Mesothelial cell of epicardium (in vitro differentiated cells): Measurements from ENCODE around the gene SLC29A1. TPM values are rescaled to one million over a fixed set of nuclear protein-coding genes. Genes with fewer than 3 reads are reported as not detected.
"Not testable (repeated sequence)": the region's sequence is repeated elsewhere in the genome, so short reads cannot be mapped to it uniquely, and the experiment has no call there.

Experiments
- DNase-seq, 2 experiments: peaks; one replicate each; pipeline ENCODE4 v3.0.0; 2021; ENCODE audit warnings: low spot score in 2 of 2; ENCODE audit not compliant: unreplicated experiment in 2 of 2
- H3K27ac Mint-ChIP-seq: 2 replicates; pipeline ENCODE4 v1.8.0; 2021; ENCODE audit warnings: mixed read lengths
- H3K27me3 Mint-ChIP-seq: 2 replicates; pipeline ENCODE4 v1.8.0; 2021; ENCODE audit warnings: low read depth, mixed read lengths
- H3K36me3 Mint-ChIP-seq: 2 replicates; pipeline ENCODE4 v1.8.0; 2021; ENCODE audit warnings: mixed read lengths
- H3K4me1 Mint-ChIP-seq: 2 replicates; pipeline ENCODE4 v1.8.0; 2021; ENCODE audit warnings: mixed read lengths
- H3K4me3 Mint-ChIP-seq: 2 replicates; pipeline ENCODE4 v1.8.0; 2021; ENCODE audit warnings: mild to moderate bottlenecking, moderate library complexity, mixed read lengths
- H3K9me3 Mint-ChIP-seq: 2 replicates; pipeline ENCODE4 v1.8.0; 2021; ENCODE audit warnings: mixed read lengths
- total RNA-seq: library from RNA; stranded (reverse); gene quantifications from 3 replicates; pipeline ENCODE4 v1.2.1, GENCODE V29; 2021
- TF ChIP-seq, protein P1 (sequence below): fragments of 200-600 bp; sonication (generic); IDR thresholded peaks from one replicate; pipeline ENCODE4 v1.5.0; 2021; ENCODE audit warnings: antibody characterized with exemption; ENCODE audit not compliant: unreplicated experiment

The SLC29A1 gene
- total RNA-seq, 1 donor from 2014 or later, result 13.2 TPM

DNA sequence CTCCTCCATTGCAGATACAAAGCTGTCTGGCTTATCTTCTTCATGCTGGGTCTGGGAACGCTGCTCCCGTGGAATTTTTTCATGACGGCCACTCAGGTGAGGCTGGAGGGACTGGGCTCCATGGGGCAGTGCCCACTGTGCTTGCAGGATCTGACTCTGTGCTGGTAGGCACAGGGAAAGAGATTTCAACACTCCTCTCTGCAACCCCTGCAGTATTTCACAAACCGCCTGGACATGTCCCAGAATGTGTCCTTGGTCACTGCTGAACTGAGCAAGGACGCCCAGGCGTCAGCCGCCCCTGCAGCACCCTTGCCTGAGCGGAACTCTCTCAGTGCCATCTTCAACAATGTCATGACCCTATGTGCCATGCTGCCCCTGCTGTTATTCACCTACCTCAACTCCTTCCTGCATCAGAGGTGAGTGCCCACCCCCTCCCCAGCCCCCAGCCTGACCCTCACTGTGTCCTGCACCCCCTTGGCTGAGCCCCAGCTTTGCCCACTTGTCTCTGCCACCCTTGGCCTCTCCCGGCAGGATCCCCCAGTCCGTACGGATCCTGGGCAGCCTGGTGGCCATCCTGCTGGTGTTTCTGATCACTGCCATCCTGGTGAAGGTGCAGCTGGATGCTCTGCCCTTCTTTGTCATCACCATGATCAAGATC is 6.1 kb downstream of the SLC29A1 start:
- H3K4me1 Mint-ChIP-seq, result peaks cover 50% of the 10 kb centered on the region
- no peaks in the 10 kb centered on the region for H3K36me3 Mint-ChIP-seq
- H3K27me3 Mint-ChIP-seq, result peaks cover 6% of the 10 kb centered on the region
- no peak overlapping the region for H3K4me3 Mint-ChIP-seq
- TF ChIP-seq, protein P1, sequence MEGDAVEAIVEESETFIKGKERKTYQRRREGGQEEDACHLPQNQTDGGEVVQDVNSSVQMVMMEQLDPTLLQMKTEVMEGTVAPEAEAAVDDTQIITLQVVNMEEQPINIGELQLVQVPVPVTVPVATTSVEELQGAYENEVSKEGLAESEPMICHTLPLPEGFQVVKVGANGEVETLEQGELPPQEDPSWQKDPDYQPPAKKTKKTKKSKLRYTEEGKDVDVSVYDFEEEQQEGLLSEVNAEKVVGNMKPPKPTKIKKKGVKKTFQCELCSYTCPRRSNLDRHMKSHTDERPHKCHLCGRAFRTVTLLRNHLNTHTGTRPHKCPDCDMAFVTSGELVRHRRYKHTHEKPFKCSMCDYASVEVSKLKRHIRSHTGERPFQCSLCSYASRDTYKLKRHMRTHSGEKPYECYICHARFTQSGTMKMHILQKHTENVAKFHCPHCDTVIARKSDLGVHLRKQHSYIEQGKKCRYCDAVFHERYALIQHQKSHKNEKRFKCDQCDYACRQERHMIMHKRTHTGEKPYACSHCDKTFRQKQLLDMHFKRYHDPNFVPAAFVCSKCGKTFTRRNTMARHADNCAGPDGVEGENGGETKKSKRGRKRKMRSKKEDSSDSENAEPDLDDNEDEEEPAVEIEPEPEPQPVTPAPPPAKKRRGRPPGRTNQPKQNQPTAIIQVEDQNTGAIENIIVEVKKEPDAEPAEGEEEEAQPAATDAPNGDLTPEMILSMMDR, result no peak
- DNase-seq, result no peak
- no peak overlapping the region for H3K27ac Mint-ChIP-seq
- no peaks in the 10 kb centered on the region for H3K9me3 Mint-ChIP-seq

DNA sequence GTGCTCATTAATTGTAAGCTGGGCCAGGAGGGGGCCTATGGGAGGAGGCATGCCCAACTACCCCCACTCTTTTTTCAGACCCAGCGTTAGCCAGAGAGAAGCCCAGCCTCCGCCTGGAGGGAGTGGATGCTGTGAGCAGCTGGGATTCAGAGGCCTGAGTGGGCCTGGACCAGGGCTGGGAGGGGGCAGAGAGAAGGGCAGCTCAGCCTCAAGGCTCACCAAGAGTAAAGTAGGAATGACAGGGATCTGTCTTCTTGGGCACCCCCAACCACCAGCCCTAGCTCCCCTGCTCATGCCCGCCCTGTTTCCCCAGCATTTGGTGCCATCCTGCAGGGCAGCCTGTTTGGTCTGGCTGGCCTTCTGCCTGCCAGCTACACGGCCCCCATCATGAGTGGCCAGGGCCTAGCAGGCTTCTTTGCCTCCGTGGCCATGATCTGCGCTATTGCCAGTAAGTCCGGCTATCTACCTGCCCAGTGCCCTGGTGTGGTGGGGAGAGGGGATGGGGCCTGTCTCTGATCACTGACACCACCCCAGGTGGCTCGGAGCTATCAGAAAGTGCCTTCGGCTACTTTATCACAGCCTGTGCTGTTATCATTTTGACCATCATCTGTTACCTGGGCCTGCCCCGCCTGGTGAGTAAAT is 6.8 kb downstream of the SLC29A1 start:
- DNase-seq, result no peak
- Mint-ChIP-seq H3K36me3 (no peaks in the 10 kb centered on the region), H3K27ac (no peak overlapping the region), H3K4me1 (peaks cover 51% of the 10 kb centered on the region), H3K27me3 (peaks cover 2% of the 10 kb centered on the region), H3K4me3 (no peak overlapping the region), H3K9me3 (no peaks in the 10 kb centered on the region)
- TF ChIP-seq, protein P1, result no peak

DNA sequence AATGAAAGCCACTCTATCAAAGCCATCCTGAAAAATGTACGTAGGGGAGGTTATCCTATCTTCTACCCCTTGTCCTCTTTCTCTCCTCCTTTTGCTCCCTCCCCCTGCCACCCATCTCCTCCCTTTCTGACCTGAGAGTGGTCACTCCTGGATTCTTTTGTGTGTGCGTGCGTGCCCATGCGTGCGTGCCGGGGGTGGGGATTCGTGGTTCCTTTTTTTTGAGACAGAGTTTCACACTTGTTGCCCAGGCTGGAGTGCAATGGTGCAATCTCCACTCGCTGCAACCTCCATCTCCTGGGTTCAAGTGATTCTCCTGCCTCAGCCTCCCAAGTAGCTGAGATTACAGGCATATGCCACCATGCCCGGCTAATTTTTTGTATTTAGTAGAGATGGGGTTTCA is 8.0 kb downstream of the SLC29A1 start:
- not testable (repeated sequence) for H3K27ac Mint-ChIP-seq

DNA sequence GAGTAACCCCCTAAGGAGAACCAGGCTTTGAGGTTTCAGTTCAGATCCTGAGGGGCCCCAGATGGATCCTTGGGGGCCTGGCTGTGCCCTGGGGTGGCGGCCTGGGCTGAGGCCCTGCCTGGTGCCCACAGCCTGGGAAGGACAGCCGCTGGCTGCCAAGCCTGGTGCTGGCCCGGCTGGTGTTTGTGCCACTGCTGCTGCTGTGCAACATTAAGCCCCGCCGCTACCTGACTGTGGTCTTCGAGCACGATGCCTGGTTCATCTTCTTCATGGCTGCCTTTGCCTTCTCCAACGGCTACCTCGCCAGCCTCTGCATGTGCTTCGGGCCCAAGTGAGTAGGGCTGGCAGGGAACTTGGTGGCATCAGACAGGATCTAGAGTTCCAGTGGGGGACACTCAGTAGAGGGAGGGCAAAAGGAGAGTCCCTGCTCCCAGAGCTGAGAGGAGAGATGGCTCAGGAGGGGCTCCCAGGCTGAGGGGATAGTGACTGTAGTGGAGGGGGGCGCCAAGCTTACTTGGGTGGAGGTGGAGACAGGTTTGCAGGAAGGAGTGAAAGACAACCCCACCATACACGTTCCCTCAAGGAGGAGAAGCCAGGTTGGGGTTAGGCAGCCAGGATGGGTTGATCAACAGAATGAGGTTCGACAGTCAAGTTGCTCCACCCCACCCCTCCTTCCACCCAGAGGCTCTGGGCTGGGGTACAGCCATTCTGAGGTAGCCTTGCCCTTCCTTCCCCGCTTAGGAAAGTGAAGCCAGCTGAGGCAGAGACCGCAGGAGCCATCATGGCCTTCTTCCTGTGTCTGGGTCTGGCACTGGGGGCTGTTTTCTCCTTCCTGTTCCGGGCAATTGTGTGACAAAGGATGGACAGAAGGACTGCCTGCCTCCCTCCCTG is 9.5 kb downstream of the SLC29A1 start:
- H3K36me3 Mint-ChIP-seq, result no peaks in the 10 kb centered on the region
- H3K4me3 Mint-ChIP-seq, result no peak overlapping the region
- H3K27me3 Mint-ChIP-seq, result no peaks in the 10 kb centered on the region
- no peaks in the 10 kb centered on the region for H3K9me3 Mint-ChIP-seq
- DNase-seq, result no peak
- TF ChIP-seq, protein P1, result no peak
- H3K4me1 Mint-ChIP-seq, result peaks cover 42% of the 10 kb centered on the region
- H3K27ac Mint-ChIP-seq, result no peak overlapping the region

More for the DNA sequence above, 8.0 kb downstream of the SLC29A1 start:
- not testable (repeated sequence) for H3K36me3 Mint-ChIP-seq, H3K9me3 Mint-ChIP-seq, H3K27me3 Mint-ChIP-seq, DNase-seq, H3K4me3 Mint-ChIP-seq
- H3K4me1 Mint-ChIP-seq, result peaks cover 51% of the 10 kb centered on the region

DNA sequence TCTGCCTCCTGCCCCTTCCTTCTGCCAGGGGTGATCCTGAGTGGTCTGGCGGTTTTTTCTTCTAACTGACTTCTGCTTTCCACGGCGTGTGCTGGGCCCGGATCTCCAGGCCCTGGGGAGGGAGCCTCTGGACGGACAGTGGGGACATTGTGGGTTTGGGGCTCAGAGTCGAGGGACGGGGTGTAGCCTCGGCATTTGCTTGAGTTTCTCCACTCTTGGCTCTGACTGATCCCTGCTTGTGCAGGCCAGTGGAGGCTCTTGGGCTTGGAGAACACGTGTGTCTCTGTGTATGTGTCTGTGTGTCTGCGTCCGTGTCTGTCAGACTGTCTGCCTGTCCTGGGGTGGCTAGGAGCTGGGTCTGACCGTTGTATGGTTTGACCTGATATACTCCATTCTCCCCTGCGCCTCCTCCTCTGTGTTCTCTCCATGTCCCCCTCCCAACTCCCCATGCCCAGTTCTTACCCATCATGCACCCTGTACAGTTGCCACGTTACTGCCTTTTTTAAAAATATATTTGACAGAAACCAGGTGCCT is 10.2 kb downstream of the SLC29A1 start:
- TF ChIP-seq, protein P1, result no peak
- H3K9me3 Mint-ChIP-seq, result no peaks in the 10 kb centered on the region
- H3K4me1 Mint-ChIP-seq, result peaks cover 42% of the 10 kb centered on the region
- H3K27me3 Mint-ChIP-seq, result no peaks in the 10 kb centered on the region
- peak overlapping the region; percentile 84 for H3K27ac Mint-ChIP-seq
- DNase-seq, result no peak
- no peaks in the 10 kb centered on the region for H3K36me3 Mint-ChIP-seq
- no peak overlapping the region for H3K4me3 Mint-ChIP-seq
